NCI-H1436 treated with DMSO at 0.1 percent for 48 hours (cell line): Measurements from ENCODE around the gene ZG16B.

ENCODE experiments used
- DNase-seq: peaks from one replicate; lab custom pipeline; 2025; lab: John Stamatoyannopoulos, UW

Gene ZG16B

DNA sequence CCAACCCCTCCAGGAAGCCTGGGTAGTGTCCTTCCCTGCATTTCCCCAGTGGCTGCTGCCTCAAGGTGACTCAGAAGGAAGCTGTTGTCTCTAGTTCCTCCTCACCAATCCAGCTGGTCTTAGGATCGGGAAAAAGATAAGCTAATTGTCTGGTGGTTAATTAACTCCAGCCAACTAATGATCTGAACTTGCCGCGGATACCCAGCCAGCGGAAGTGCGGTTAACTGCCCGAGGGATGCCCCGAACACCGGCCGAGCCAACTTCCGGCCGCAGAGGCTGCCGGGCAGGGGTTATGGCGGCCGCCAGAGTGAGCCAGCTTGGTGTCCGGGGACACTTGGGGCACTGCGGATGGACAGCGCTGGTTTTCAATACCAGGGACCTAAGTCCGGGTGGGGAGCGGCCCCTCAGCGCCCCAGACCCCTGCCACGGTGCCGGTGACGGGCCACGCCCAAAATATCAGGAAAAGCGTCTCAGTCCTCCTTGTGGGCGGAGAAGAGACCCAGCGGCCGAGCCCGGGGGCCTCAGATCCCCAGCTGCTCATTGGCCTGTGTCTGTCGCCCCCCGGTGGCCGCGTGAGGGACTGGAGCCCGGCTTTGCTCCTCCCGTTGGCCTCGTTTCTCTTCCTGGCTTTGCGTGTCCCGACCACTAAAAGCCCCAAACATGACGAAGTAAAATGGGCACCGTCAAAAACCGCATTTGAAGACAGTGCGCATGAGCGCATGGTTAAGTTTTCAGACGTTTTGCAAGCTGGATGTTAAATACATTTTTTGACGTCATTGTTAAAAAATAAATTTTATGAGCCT is 38.1 kb downstream of the ZG16B start:
- DNase-seq = peak; percentile 63

DNA sequence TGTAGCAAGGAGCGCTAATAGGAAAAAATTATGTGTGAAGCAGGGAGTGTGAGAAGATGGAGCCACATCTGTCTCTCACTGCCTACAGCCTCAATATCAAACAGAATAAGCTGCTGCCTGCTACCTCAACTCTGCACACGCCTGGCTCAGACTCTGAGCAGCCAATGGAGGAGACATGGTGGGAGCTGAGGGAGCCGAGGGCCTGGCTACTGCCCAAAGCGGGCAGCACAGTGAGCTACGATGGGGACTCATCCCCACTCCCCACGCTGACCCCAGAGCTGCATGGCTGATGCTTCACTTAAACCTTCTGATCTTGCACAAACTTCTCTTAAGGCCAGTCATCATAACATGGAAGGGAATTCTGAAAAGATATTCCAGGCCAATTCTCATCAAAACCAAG is 41.8 kb downstream of the ZG16B start:
- DNase-seq = no peak

DNA sequence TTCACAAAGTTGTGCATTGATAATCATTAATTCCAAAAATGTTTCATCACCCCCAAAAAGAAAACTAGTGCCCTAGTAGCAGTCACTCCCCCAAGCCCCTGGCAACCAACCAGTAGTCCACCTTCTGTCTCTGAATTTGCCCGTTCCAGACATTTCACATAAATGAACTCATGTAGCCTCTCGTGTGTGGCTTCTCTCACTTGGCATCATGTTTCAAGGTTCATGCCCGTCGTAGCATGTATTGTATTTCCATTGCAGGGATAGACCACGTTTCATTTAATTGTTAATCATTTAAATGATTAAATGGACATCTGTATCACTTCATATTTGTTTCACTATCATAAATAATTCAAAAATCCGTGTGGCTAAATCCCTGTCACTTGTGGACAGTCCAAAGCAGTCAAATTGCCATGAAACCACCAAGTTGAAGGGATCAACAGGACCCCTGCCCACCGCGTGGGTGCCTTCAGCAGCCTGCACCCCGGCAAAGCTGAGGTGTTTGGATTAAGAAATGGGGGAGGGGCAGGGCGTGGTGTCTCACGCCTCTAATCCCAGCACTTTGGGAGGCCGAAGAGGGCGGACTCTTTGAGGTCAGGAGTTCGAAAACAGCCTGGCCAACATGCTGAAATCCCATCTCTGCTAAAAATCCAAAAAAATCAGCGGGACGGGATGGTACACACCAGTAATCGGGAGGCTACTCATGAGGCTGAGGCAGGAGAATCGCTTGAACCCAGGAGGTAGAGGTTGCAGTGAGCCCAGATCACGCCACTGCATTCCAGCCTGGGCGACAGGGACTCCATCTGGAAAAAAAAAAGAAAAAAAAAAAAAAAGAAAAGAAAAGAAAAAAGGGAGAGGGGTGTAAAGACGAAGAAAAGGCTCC is 44.2 kb downstream of the ZG16B start:
- DNase-seq = no peak

DNA sequence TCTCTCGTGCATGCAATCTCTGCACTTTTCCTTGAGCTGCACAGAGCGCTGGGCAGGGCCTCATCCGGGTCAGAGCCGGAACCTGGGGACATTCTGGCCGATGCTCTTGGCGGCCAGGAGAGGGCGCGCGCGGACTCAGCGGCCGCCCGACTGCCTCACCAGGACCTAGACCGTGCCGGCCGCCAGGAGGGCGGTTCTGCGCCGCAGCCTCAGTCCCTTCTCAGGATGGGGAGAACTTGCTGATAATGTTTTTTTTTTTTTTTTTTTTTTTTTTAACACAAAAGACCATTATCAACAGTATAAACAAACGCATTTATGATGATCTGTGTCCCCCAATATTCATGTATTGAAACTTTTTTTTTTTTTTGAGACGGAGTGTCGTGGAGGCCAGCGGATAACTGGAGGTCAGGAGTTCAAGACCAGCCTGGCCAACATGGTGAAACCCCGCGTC is 44.8 kb downstream of the ZG16B start:
- no peak for DNase-seq

DNA sequence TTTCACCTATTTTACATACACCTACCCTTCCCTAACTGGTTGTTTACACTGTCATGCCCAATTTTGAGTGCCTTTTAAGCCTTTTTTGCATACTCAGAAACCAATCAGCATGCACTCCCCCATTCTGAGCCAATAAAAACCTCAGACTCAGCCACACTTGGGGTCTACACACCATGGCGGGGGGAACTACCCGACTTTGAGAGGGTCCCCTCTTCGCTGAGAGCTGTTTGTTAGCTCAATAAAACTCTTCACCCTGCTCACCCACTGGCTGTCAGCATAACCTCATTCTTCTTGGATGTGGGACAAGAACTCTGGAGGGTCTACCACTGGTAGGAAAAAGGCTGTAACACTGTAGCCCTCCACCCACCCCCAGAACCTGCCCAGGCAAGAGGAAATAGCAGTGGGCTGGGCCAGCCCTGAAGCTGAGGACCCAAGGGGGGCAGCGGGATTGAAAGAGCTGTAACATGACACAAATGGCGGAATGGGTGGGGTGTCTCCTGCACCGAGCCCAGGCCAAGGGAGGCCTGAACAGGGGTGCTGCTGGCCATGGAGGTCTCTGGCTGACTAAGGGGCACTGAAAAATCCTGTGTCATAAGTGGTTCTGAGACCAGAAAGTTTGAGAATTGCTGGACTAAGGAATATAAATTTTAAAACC is 49.9 kb downstream of the ZG16B start:
- no peak for DNase-seq
